SW480 (cell line): ENCODE measurements around the gene SWI5.

Experiments used
- DNase-seq: peaks from one replicate; pipeline ENCODE4 v3.0.0-alpha.2; 2016; ENCODE audit warnings: low spot score

The SWI5 gene

GRCh38 chr9:128279088-128280073, 3.3 kb downstream of the SWI5 start:
- peak; percentile 75 for DNase-seq

- no peak for DNase-seq
These were observed 4.1 kb downstream of the SWI5 start for GRCh38 chr9:128280084-128280622.

GRCh38 chr9:128282500-128282899, 6.4 kb downstream of the SWI5 start:
- no peak for DNase-seq

GRCh38 chr9:128285033-128285784, 9.1 kb downstream of the SWI5 start:
- DNase-seq, result no peak

- no peak for DNase-seq
These were observed 10.4 kb downstream of the SWI5 start for GRCh38 chr9:128286440-128286839.

- no peak for DNase-seq
These were observed 12.4 kb downstream of the SWI5 start for GRCh38 chr9:128288273-128289004.

- DNase-seq, result no peak
These were observed 15.9 kb downstream of the SWI5 start for GRCh38 chr9:128292009-128292408.

- DNase-seq, result no peak
These were observed 17.0 kb downstream of the SWI5 start for GRCh38 chr9:128293091-128293490.

GRCh38 chr9:128294142-128294541, 18.1 kb downstream of the SWI5 start:
- DNase-seq, result no peak

- no peak for DNase-seq
These were observed 20.5 kb downstream of the SWI5 start for GRCh38 chr9:128296340-128297220.

- DNase-seq, result no peak
These were observed 21.2 kb downstream of the SWI5 start for GRCh38 chr9:128297221-128297773.

- DNase-seq, result no peak
These were observed 22.7 kb downstream of the SWI5 start for GRCh38 chr9:128298535-128299482.

GRCh38 chr9:128304136-128304970, 28.3 kb downstream of the SWI5 start:
- no peak for DNase-seq

GRCh38 chr9:128304971-128305288, 28.9 kb downstream of the SWI5 start:
- DNase-seq, result no peak

GRCh38 chr9:128309551-128309950, 33.5 kb downstream of the SWI5 start:
- DNase-seq, result no peak

- no peak for DNase-seq
These were observed 34.4 kb downstream of the SWI5 start for GRCh38 chr9:128310461-128310860.

- DNase-seq, result no peak
These were observed 38.6 kb downstream of the SWI5 start for GRCh38 chr9:128314697-128315096.

GRCh38 chr9:128316421-128316820, 40.3 kb downstream of the SWI5 start:
- no peak for DNase-seq

- no peak for DNase-seq
These were observed 41.6 kb downstream of the SWI5 start for GRCh38 chr9:128317629-128318028.
